ENCODE results near the gene PROM1.

GRCh38 chr4:15963576-15963975, 120.2 kb downstream of the PROM1 start:
- TF ChIP-seq, protein P1, sequence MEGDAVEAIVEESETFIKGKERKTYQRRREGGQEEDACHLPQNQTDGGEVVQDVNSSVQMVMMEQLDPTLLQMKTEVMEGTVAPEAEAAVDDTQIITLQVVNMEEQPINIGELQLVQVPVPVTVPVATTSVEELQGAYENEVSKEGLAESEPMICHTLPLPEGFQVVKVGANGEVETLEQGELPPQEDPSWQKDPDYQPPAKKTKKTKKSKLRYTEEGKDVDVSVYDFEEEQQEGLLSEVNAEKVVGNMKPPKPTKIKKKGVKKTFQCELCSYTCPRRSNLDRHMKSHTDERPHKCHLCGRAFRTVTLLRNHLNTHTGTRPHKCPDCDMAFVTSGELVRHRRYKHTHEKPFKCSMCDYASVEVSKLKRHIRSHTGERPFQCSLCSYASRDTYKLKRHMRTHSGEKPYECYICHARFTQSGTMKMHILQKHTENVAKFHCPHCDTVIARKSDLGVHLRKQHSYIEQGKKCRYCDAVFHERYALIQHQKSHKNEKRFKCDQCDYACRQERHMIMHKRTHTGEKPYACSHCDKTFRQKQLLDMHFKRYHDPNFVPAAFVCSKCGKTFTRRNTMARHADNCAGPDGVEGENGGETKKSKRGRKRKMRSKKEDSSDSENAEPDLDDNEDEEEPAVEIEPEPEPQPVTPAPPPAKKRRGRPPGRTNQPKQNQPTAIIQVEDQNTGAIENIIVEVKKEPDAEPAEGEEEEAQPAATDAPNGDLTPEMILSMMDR (IDR thresholded peaks at IDR 0.05), result no peak
- TF ChIP-seq POLR2A (IDR thresholded peaks at IDR 0.05) (no peak), POLR2AphosphoS5 (IDR thresholded peaks at IDR 0.05; ENCODE audit: insufficient read depth in 1 of 2, low read depth in 1 of 2) (no peak)
